C4-2B (cell line): ENCODE results near the gene NELL1.

ENCODE experiments used
- ZFX ChIP-seq: fragments of 450-650 bp; IDR thresholded peaks from 2 replicates; pipeline ENCODE4 v1.6.1; 2017
- TF ChIP-seq, protein P1 (sequence below): fragments of 450-650 bp; conservative IDR thresholded peaks from 2 replicates; pipeline ENCODE4 v1.5.1; 2017; ENCODE audit warnings: mild to moderate bottlenecking

- TF ChIP-seq, protein P1, sequence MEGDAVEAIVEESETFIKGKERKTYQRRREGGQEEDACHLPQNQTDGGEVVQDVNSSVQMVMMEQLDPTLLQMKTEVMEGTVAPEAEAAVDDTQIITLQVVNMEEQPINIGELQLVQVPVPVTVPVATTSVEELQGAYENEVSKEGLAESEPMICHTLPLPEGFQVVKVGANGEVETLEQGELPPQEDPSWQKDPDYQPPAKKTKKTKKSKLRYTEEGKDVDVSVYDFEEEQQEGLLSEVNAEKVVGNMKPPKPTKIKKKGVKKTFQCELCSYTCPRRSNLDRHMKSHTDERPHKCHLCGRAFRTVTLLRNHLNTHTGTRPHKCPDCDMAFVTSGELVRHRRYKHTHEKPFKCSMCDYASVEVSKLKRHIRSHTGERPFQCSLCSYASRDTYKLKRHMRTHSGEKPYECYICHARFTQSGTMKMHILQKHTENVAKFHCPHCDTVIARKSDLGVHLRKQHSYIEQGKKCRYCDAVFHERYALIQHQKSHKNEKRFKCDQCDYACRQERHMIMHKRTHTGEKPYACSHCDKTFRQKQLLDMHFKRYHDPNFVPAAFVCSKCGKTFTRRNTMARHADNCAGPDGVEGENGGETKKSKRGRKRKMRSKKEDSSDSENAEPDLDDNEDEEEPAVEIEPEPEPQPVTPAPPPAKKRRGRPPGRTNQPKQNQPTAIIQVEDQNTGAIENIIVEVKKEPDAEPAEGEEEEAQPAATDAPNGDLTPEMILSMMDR, result no peak
- no peak for TF ChIP-seq ZFX
Measured at GRCh38 chr11:20712912-20713311, 43.5 kb downstream of the NELL1 start.
